GM12872 (cell line): ENCODE data around the gene DLG5.

Experiments used
- CTCF ChIP-seq: IDR thresholded peaks from 3 replicates; pipeline ENCODE4 v1.5.1; 2011; ENCODE audit warnings: low read depth, mild to moderate bottlenecking, low read length, moderate library complexity; ENCODE audit not compliant: insufficient read depth

DLG5 gene

GRCh38 chr10:77844177-77844576 lies 82.4 kb downstream of the DLG5 start:
- TF ChIP-seq CTCF: no peak

GRCh38 chr10:77843264-77843663 lies 83.3 kb downstream of the DLG5 start:
- no peak for TF ChIP-seq CTCF

- no peak for TF ChIP-seq CTCF
Measured at GRCh38 chr10:77842652-77843212, 83.8 kb downstream of the DLG5 start.

- no peak for TF ChIP-seq CTCF
Measured at GRCh38 chr10:77841711-77842375, 84.7 kb downstream of the DLG5 start.

GRCh38 chr10:77840636-77841035 lies 85.9 kb downstream of the DLG5 start:
- no peak for TF ChIP-seq CTCF

GRCh38 chr10:77837925-77838595 lies 88.5 kb downstream of the DLG5 start:
- TF ChIP-seq CTCF: no peak

GRCh38 chr10:77837248-77837924 lies 89.2 kb downstream of the DLG5 start:
- TF ChIP-seq CTCF: peak; percentile 68
